Right lung (tissue), 10 donors: ENCODE measurements around the gene TRMT6. TPM values are rescaled to one million over a fixed set of nuclear protein-coding genes. Genes with fewer than 3 reads are reported as not detected.

Source experiments
- DNase-seq, 2 donors: peaks; one replicate each; pipeline ENCODE4 v3.0.0-alpha.2; 2013
- long read RNA-seq, 8 donors: transcript quantifications; one replicate each; lab custom pipeline, GENCODE V29; 2026
- polyA plus RNA-seq, 5 donors: library from polyadenylated mRNA; unstranded; fragments of 120-200 nt; gene quantifications; one replicate each; pipeline versions ENCODE4 v1.2.1 to v1.2.3, GENCODE V29; 2013; ENCODE audit warnings: inconsistent platforms in 1 of 5, low replicate concordance in 1 of 5; ENCODE audit not compliant: insufficient read length in 5 of 5, insufficient read depth in 1 of 5

Gene TRMT6
- 10 to 100 TPM; 11.9 to 14.5 (median 12.8) TPM for polyA plus RNA-seq
- long read RNA-seq, donor 1, partial matches to known transcripts, result 0 of 1 reads
- long read RNA-seq, donor 1, other reads (novel, unspliced or antisense), result 0 of 1 reads
- long read RNA-seq, donor 2, partial matches to known transcripts, result 0 of 4 reads
- long read RNA-seq, donor 2, other reads (novel, unspliced or antisense), result 0 of 4 reads
- long read RNA-seq, donor 3, partial matches to known transcripts, result 6 of 7 reads
- long read RNA-seq, donor 3, other reads (novel, unspliced or antisense), result 0 of 7 reads
- long read RNA-seq, donor 4, partial matches to known transcripts, result 0 of 1 reads
- long read RNA-seq, donor 4, other reads (novel, unspliced or antisense), result 0 of 1 reads
- long read RNA-seq, donor 5, partial matches to known transcripts, result 11 of 11 reads
- long read RNA-seq, donor 5, other reads (novel, unspliced or antisense), result 0 of 11 reads
- long read RNA-seq, donor 6, partial matches to known transcripts, result 0 of 3 reads
- long read RNA-seq, donor 6, other reads (novel, unspliced or antisense), result 0 of 3 reads
- long read RNA-seq, donor 7, partial matches to known transcripts, result 0 of 2 reads
- long read RNA-seq, donor 7, other reads (novel, unspliced or antisense), result 0 of 2 reads
- long read RNA-seq, donor 8, result 0 reads

- DNase-seq, result peak; percentile 91 to 95
Observed at GRCh38 chr20:5950271-5951031, at the start of gene TRMT6, which contains the start of gene MCM8. TRMT6 (minus strand) TSS chr20:5950533; CDS start chr20:5950405, 128 bp downstream. MCM8 (plus strand) TSS chr20:5950652; CDS start chr20:5952016, 1,364 bp downstream.

- DNase-seq, result no peak
Observed at GRCh38 chr20:5999783-6000182, 49.5 kb upstream of the TRMT6 start.

- no peak for DNase-seq
Observed at GRCh38 chr20:5996765-5997164, 46.4 kb upstream of the TRMT6 start.

GRCh38 chr20:5991623-5992441, 41.5 kb upstream of the TRMT6 start:
- no peak for DNase-seq

GRCh38 chr20:5990946-5991345, 40.6 kb upstream of the TRMT6 start:
- no peak for DNase-seq

- no peak for DNase-seq
Observed at GRCh38 chr20:5989539-5989938, 39.2 kb upstream of the TRMT6 start.

GRCh38 chr20:5987383-5987782, 37.0 kb upstream of the TRMT6 start:
- DNase-seq, result no peak

- no peak for DNase-seq
Observed at GRCh38 chr20:5980720-5981538, 30.6 kb upstream of the TRMT6 start.

GRCh38 chr20:5979801-5980200, 29.5 kb upstream of the TRMT6 start:
- no peak for DNase-seq

- no peak for DNase-seq
Observed at GRCh38 chr20:5977975-5978374, 27.6 kb upstream of the TRMT6 start.

GRCh38 chr20:5977223-5977622, 26.9 kb upstream of the TRMT6 start:
- no peak for DNase-seq

GRCh38 chr20:5975778-5976177, 25.4 kb upstream of the TRMT6 start:
- no peak for DNase-seq

GRCh38 chr20:5974531-5974930, 24.2 kb upstream of the TRMT6 start:
- DNase-seq, result no peak

- no peak for DNase-seq
Observed at GRCh38 chr20:5973971-5974370, 23.6 kb upstream of the TRMT6 start.

- DNase-seq, result peak; percentile 8 to 11
Observed at GRCh38 chr20:5973172-5973571, 22.8 kb upstream of the TRMT6 start.

- no peak for DNase-seq
Observed at GRCh38 chr20:5971203-5971602, 20.9 kb upstream of the TRMT6 start.

GRCh38 chr20:5970381-5970780, 20.0 kb upstream of the TRMT6 start:
- no peak for DNase-seq

GRCh38 chr20:5969940-5970339, 19.6 kb upstream of the TRMT6 start:
- DNase-seq, result no peak

GRCh38 chr20:5969348-5969935, 19.1 kb upstream of the TRMT6 start:
- no peak for DNase-seq

GRCh38 chr20:5968462-5968861, 18.1 kb upstream of the TRMT6 start:
- DNase-seq, result no peak
